ENCODE data around the gene ZC3H12D. TPM values are rescaled to one million over a fixed set of nuclear protein-coding genes. Genes with fewer than 3 reads are reported as not detected.

ZC3H12D gene
- polyA plus RNA-seq, 3 donors = 0.96 to 4.7 (median 1.2) TPM

- H3K4me3 ChIP-seq (replicated peaks in 1 of 3; ENCODE audit: low read depth in 2 of 3, low read length in 3 of 3) = no peak overlapping the region
- peak overlapping the region; percentile 37 to 65 for H3K4me3 Mint-ChIP-seq
Measured at GRCh38 chr6:149431905-149432775, 52.7 kb downstream of the ZC3H12D start.

More at GRCh38 chr6:149431905-149432775, 52.7 kb downstream of the ZC3H12D start:
- peak; percentile 97 for TF ChIP-seq CTCF (IDR thresholded peaks at IDR 0.05)
- Mint-ChIP-seq H3K27me3 (ENCODE audit: low read depth in 3 of 3) (peaks cover 0 to 5% (median 2%) of the 10 kb centered on the region in 3 donors), H3K4me1 (peaks cover 3% of the 10 kb centered on the region), H3K36me3 (no peaks in the 10 kb centered on the region), H3K27ac (no peak overlapping the region), H3K9me3 (no peaks in the 10 kb centered on the region)
- Histone ChIP-seq H3K9me3 (replicated peaks in 1 of 2; ENCODE audit: control insufficient read depth in 1 of 2, insufficient read depth in 1 of 2, low read length in 2 of 2) (no peaks in the 10 kb centered on the region), H4K20me1 (ENCODE audit: insufficient read depth, low read length) (no peaks in the 10 kb centered on the region), H3K79me2 (ENCODE audit: insufficient read depth, low read length) (no peaks in the 10 kb centered on the region), H3K27ac (ENCODE audit: low read depth in 1 of 2, low read length in 2 of 2) (no peak overlapping the region), H3K36me3 (replicated peaks in 1 of 2; ENCODE audit: control insufficient read depth in 1 of 2, insufficient read depth in 2 of 2, low read length in 2 of 2) (no peaks in the 10 kb centered on the region), H3K9ac (ENCODE audit: insufficient read depth, low read length, poor library complexity, severe bottlenecking) (no peak overlapping the region), H3K27me3 (ENCODE audit: control insufficient read depth in 2 of 2, insufficient read depth in 2 of 2, low read length in 2 of 2) (no peaks in the 10 kb centered on the region), H2AFZ (ENCODE audit: insufficient read depth, low read depth, low read length, poor library complexity, severe bottlenecking) (peak overlapping the region; percentile 48), H3K4me2 (replicated peaks; ENCODE audit: extremely low read depth, low read length, poor library complexity, severe bottlenecking) (peak overlapping the region; percentile 36), H3K4me1 (ENCODE audit: control insufficient read depth in 1 of 2, insufficient read depth in 2 of 2, low read length in 2 of 2) (peaks cover 3 to 4% of the 10 kb centered on the region in 2 donors)
- DNase-seq = peak; percentile 74 to 84 (median 82)
- intact Hi-C loops (cut with micrococcal nuclease) = loop anchor here (2.0 to 5.0 kb wide), 4 partner anchors 349 to 405 kb away; no protein-coding TSS in a partner anchor
- 8% methylated on average over 10 of the region's 19 CpGs for WGBS (ENCODE audit: insufficient coverage)
